Left lung (tissue), 10 donors: Measurements from ENCODE around the gene NANOS3. TPM values are rescaled to one million over a fixed set of nuclear protein-coding genes. Genes with fewer than 3 reads are reported as not detected.
A peak's percentile ranks its signal among the peaks of the same experiment; 100 is the strongest.
"Not testable (repeated sequence)": the region's sequence is repeated elsewhere in the genome, so short reads cannot be mapped to it uniquely, and the experiment has no call there.

Experiments used
- ATAC-seq: fragments of 200-7000 bp; cut with Tn5 transposase; one replicate; pipeline ENCODE4 v1.9.1; 2020; ENCODE audit warnings: moderate library complexity
- DNase-seq, 4 donors: peaks; one replicate each; pipeline ENCODE4 v3.0.0-alpha.2; 2013 to 2020
- H3K27ac ChIP-seq, 2 donors: fragments of 200-600 bp; sonication (generic) in 1 of 2; one replicate each; pipeline versions ENCODE4 v1.5.0 to v1.8.0; 2020 to 2021
- H3K27me3 ChIP-seq, 2 donors: fragments of 200-600 bp; sonication (generic) in 1 of 2; one replicate each; pipeline versions ENCODE4 v1.5.0 to v1.8.0; 2020 to 2021
- H3K36me3 ChIP-seq, 2 donors: fragments of 200-600 bp; sonication (generic) in 1 of 2; one replicate each; pipeline versions ENCODE4 v1.5.0 to v1.8.0; 2020 to 2021
- H3K4me1 ChIP-seq, 2 donors: fragments of 200-600 bp; one replicate each; pipeline ENCODE4 v1.8.0; 2021
- H3K4me3 ChIP-seq, 2 donors: fragments of 200-600 bp; sonication (generic) in 1 of 2; one replicate each; pipeline versions ENCODE4 v1.5.0 to v1.8.0; 2020 to 2021; ENCODE audit warnings: mild to moderate bottlenecking in 1 of 2
- H3K9me3 ChIP-seq, 2 donors: fragments of 200-600 bp; sonication (generic) in 1 of 2; one replicate each; pipeline versions ENCODE4 v1.5.0 to v1.8.0; 2020 to 2021
- intact Hi-C, 2 donors: fragments of 100-400 bp; cut with DNase I; formaldehyde crosslinking; loops; one replicate each; pipeline versions ENCODE4 v1.11.2 to v1.14.2; 2022
- polyA plus RNA-seq, 6 donors: library from polyadenylated mRNA; unstranded; fragments of 120-200 nt; gene quantifications; one replicate each; pipeline ENCODE4 v1.2.1, GENCODE V29; 2013; ENCODE audit not compliant: insufficient read length in 6 of 6
- total RNA-seq, 2 donors: library from RNA; stranded (reverse); fragmentation: NEBNext Ultra II Directional; extraction: Animal tissue kit (Norgen Biotek cat#: 25700); gene quantifications; one replicate each; pipeline ENCODE4 v1.2.1, GENCODE V29; 2021
- TF ChIP-seq, protein P1 (sequence below), 2 donors: fragments of 200-600 bp; sonication (generic) in 1 of 2; IDR thresholded peaks; one replicate each; pipeline versions ENCODE4 v1.5.0 to v1.8.0; 2021; ENCODE audit warnings: antibody characterized with exemption in 2 of 2
- donor health status: DM: no; HTN: yes; CAD: no.
- donor health status: DM: no; HTN: no; CAD: no.

NANOS3 gene
- total and polyA plus RNA-seq, 8 donors: 0.89 to 3.1 (median 1.8) TPM

DNA sequence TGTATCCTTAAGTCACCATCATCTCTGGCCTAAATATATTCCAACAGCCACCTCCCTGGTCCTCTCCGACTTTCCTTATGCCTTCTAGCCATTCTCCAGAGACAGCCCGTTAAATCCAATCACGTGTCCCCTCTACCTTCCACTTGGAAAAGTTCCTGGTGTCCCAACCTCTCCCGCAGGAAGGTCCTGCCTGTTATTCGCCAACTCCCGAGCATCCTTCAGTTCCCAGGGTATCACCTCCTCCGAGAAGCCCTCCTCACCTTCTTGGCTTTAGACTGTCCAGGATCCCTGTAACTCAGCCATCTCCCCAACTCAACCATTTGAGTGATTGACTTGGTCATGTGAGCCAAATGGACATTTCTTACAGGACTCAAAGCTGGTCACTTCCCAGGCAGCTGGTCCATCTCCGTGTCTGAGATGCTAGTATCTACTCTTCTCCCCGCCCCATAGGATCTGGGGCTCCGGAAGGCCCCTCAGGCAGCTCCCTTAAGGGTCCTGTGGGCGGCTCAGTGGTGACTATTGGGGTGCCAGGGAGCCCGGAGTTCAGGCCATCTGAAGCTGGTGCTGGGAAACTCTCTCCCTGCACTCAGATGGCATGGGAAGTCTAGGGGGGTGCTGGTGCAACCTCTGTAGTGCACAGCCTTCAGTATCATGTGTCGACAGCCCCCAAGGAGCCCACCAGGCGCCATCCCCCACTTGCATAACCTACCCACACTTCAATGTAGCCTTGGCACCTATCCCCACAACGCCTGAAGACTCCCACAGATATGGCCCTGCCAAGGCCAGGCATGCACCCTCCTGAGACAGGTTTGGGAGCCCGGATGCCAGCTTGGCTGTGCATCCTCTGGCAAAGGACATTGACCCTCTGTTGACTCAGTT, 27.9 kb upstream of the NANOS3 start:
- intact Hi-C loops: no loop called here
- peak overlapping the region; percentile 98 to 99 for H3K27ac ChIP-seq
- H3K36me3 ChIP-seq: no peaks in the 10 kb centered on the region
- ATAC-seq (no peak), DNase-seq (no peak)
- peaks cover 25 to 88% of the 10 kb centered on the region in 2 donors for H3K4me1 ChIP-seq
- no peaks in the 10 kb centered on the region for H3K9me3 ChIP-seq
- H3K4me3 ChIP-seq: no peak overlapping the region
- no peaks in the 10 kb centered on the region for H3K27me3 ChIP-seq
- TF ChIP-seq, protein P1, sequence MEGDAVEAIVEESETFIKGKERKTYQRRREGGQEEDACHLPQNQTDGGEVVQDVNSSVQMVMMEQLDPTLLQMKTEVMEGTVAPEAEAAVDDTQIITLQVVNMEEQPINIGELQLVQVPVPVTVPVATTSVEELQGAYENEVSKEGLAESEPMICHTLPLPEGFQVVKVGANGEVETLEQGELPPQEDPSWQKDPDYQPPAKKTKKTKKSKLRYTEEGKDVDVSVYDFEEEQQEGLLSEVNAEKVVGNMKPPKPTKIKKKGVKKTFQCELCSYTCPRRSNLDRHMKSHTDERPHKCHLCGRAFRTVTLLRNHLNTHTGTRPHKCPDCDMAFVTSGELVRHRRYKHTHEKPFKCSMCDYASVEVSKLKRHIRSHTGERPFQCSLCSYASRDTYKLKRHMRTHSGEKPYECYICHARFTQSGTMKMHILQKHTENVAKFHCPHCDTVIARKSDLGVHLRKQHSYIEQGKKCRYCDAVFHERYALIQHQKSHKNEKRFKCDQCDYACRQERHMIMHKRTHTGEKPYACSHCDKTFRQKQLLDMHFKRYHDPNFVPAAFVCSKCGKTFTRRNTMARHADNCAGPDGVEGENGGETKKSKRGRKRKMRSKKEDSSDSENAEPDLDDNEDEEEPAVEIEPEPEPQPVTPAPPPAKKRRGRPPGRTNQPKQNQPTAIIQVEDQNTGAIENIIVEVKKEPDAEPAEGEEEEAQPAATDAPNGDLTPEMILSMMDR (IDR thresholded peaks at IDR 0.05): no peak

DNA sequence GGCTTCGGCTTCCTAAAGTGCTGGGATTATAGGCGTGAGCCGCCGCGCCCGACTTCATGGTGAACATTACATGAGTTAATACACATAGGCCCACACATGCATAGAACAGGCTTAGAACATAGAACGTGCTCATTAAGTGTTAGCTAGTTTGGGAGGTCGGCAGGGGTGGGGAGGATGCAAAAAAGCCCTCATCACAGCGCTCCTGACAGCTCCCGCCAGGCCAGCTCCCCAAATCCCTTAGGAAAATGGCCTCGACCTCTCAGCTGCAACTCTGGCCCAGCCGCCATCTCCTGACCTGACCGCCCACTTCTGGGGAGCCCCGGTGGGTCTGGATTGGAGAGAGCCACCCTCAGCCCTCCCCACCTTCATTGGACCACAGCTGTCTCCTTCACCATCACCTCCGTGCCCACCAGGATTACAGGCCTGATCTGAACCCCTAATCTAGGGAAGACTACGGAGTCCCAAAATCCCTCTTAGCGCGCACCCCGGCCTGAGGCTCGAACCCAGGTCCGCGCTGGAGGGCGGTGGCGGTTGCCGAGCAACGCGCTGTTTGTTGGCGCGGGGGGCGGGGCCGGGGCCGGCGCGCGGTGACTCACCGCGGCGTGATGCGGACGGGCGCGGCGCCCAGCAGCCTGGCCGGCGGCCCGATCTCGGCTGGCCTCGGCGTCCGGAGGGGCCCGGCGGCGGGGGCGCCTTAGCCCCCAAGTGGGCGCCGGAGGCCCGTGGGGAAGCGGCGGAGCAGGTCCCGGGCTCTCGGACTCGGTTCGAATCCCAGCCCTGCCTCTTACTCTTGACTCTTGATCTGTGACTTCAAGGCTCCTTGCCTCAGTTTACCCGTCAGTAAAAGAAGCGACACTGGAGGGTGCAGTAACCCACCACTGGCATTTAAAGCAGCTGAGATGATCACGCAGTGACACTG, 26.7 kb upstream of the NANOS3 start:
- H3K36me3 ChIP-seq: no peaks in the 10 kb centered on the region
- ATAC-seq: peak; percentile 24
- intact Hi-C loops: no loop called here
- H3K27me3 ChIP-seq: no peaks in the 10 kb centered on the region
- H3K4me3 ChIP-seq: peak overlapping the region in 1 of 2 donors; percentile 31
- H3K4me1 ChIP-seq: peaks cover 25 to 76% of the 10 kb centered on the region in 2 donors
- peak; percentile 84 to 96 (median 90) for DNase-seq
- no peaks in the 10 kb centered on the region for H3K9me3 ChIP-seq
- TF ChIP-seq, protein P1 (IDR thresholded peaks at IDR 0.05): no peak
- H3K27ac ChIP-seq: peak overlapping the region; percentile 98 to 99

DNA sequence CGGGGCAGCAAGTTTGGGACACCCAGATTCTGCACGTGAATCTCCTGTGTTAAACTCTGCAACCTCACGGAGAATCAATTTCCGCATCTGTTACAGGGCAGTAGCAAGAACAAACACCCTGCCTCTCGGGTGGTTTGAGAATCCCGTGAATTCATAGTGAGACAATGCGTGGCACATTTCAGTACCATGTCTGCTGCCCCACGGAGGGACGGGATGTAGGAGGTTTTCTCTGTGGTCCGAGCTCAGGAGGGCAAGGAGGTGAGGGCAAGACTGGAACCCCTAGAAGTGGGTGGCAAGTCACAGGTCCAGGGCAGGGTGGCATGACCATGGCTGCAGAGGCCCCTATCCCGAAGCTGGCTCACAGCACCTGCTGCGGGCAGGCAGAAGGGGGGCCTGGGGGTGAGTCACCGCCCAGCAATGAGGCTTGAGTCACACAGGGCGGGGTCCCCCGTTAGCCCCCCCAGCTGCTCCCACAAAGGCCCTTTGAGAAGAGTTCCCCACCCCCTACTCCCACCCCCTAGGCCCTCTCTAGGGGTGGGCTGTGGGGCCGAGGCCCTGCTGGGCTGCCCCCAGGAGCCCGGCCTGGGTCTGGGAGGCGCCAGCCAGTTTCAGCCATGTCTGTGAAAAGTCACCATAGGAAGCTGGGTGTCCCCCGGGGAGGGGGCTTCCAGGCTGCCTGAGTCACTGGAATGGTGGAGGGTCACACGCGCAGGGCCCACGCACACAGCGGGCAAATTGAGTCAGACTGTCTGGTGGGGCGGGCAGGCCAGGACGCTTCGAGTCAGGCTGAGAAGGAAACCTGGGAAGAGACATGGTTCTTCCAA, 25.8 kb upstream of the NANOS3 start:
- DNase-seq (peak in 3 of 4 donors; percentile 80 to 93 (median 90)), ATAC-seq (peak; percentile 67)
- H3K4me3 ChIP-seq: peak overlapping the region in 1 of 2 donors; percentile 31
- peak overlapping the region; percentile 98 to 99 for H3K27ac ChIP-seq
- no peaks in the 10 kb centered on the region for H3K36me3 ChIP-seq
- intact Hi-C loops: no loop called here
- peaks cover 21 to 68% of the 10 kb centered on the region in 2 donors for H3K4me1 ChIP-seq
- H3K27me3 ChIP-seq: no peaks in the 10 kb centered on the region
- TF ChIP-seq, protein P1 (IDR thresholded peaks at IDR 0.05): no peak
- no peaks in the 10 kb centered on the region for H3K9me3 ChIP-seq

DNA sequence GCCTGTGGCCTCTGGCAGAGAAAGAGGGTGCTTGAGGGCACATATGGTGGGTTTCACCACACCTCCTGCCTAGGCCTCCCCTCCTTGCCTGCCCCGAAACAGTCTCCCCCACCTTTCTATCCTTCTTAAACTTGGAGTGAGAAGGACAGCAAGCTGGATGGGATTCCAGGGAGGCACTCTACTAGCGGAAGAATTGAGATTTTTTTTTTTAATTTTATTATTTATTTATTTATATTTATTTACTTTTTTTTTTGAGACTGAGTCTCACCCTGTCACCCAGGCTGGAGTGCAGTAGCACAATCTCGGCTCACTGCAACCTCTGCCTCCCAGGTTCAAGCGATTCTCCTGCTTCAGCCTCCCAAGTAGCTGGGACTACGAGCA, 25.2 kb upstream of the NANOS3 start:
- peaks cover 15 to 62% of the 10 kb centered on the region in 2 donors for H3K4me1 ChIP-seq
- peak overlapping the region; percentile 98 to 99 for H3K27ac ChIP-seq
- intact Hi-C loops: not testable (repeated sequence)

DNA sequence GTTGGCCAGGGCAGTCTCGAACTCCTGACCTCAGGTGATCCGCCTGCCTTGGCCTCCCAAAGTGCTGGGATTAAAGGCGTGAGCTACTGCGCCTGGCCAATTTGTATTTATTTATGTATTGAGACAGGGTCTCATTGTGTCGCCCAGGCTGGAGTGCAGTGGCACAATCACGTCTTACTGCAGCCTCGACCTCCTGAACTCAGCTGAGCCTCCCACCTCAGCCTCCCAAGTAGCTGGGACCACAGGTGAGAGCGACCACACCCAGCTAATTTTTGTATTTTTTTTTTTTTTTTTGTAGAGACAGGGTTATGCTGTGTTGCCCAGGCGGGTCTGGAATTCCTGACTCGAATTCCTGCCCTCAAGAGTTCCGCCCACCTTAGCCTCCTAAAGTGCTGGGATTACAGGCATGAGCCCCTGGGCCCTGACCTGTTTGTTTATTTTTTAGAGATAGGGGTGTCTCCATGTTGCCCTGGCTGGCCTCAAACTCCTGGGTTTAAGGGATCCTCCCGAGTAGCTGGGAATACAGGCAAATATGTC, 24.7 kb upstream of the NANOS3 start:
- H3K27me3 ChIP-seq, H3K36me3 ChIP-seq, intact Hi-C loops, H3K4me3 ChIP-seq, H3K9me3 ChIP-seq, ATAC-seq, DNase-seq: not testable (repeated sequence)
- H3K4me1 ChIP-seq: peaks cover 11 to 58% of the 10 kb centered on the region in 2 donors
- peak overlapping the region; percentile 98 to 99 for H3K27ac ChIP-seq

More for the DNA sequence above, 25.2 kb upstream of the NANOS3 start:
- H3K4me3 ChIP-seq, H3K9me3 ChIP-seq, H3K36me3 ChIP-seq, H3K27me3 ChIP-seq, DNase-seq, ATAC-seq: not testable (repeated sequence)
